ENCODE results near the gene METTL14. TPM values are rescaled to one million over a fixed set of nuclear protein-coding genes. Genes with fewer than 3 reads are reported as not detected.

Gene METTL14
- total RNA-seq, 1 experiment from 2014 or later = 53.8 TPM

DNA sequence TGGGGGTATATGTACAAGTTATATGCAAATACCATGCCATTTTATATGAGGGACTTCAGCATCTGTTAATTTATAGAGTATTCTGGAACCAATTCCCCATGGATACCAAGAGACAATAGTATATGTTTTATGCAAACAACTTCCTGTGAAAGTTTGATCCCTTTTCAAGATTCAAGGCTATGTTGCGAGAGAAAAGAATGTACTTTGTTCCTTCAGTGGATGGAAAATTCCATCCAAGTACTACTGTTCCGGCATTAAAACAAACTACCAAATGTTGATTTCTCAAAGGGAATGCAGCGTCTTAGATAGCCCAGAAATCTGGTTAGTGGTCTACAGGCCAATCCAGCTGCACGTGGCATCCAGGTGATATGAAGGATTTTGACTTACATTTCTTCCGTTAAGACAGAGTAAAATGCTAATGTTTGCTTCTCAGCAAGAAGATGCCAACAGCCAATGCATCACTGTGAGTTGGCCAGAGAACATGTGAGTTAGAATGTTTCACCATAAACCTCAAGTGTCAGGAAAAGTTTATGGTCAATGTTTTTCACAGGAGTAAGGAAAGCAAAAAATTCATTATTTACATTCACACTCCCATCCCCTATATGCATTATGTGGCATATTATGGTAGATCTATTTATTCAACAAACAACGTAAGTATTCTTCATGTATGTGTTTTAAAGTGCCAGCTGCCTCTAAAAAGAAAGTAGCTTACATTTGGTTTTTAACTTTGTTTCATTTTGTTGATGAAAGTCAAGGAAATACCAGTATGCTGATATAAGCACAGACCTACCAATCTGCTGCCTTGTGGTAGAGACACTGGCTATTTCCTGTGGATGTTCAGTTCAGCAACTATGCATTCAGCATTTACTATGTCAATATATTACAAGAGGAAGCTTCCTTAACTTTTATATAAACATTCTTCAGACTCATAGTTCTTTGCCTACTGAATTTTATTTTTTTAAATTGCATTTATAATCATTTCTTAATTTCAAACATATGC lies 44.4 kb downstream of the METTL14 start:
- no peak for DNase-seq (ENCODE audit: low read depth, low spot score)
- RAD21 ChIA-PET (ENCODE audit: low non-redundant PET in 1 of 2, low total read pairs in 2 of 2, uncharacterized antibody in 2 of 2, unreplicated experiment in 2 of 2) = no interaction called here
- Histone ChIP-seq H3K4me2 (ENCODE audit: low read length) (no peak overlapping the region), H3K36me3 (ENCODE audit: control insufficient read depth in 1 of 2, insufficient read depth in 2 of 2, low read length in 2 of 2) (peaks cover 0 to 14% of the 10 kb centered on the region in 2 experiments; a peak in 1 of 4 replicates), H3K9me3 (ENCODE audit: control insufficient read depth in 1 of 2, insufficient read depth in 1 of 2, low read depth in 1 of 2, low read length in 2 of 2) (no peaks in the 10 kb centered on the region), H3K9ac (ENCODE audit: low read length) (no peak overlapping the region), H3K27me3 (ENCODE audit: insufficient read depth, low read length) (no peaks in the 10 kb centered on the region), H3K4me1 (ENCODE audit: control insufficient read depth in 1 of 2, insufficient read depth in 2 of 2, low read length in 2 of 2) (no peaks in the 10 kb centered on the region), H3K27ac (ENCODE audit: low read depth, low read length) (no peak overlapping the region), H3K4me3 (replicated peaks in 1 of 2; ENCODE audit: low read depth in 1 of 2, low read length in 2 of 2) (no peak overlapping the region), H2AFZ (ENCODE audit: low read depth, low read length, poor library complexity, severe bottlenecking) (no peak overlapping the region), H3K9me2 (ENCODE audit: insufficient read depth) (no peaks in the 10 kb centered on the region), H3K79me2 (ENCODE audit: insufficient read depth, low read length) (no peaks in the 10 kb centered on the region), H4K20me1 (ENCODE audit: insufficient read depth) (no peaks in the 10 kb centered on the region)
- intact Hi-C loops (cut with micrococcal nuclease) = no loop called here
- POLR2A ChIA-PET = no interaction called here
- CTCF ChIA-PET = no interaction called here
- BruUV-seq (replicated peaks) = no TSS peak
- no peak for ATAC-seq
- TF ChIP-seq SRF (IDR thresholded peaks at IDR 0.05; ENCODE audit: low read depth) (no peak), SP1 (IDR thresholded peaks at IDR 0.05; ENCODE audit: low read depth) (no peak), FOSL1 (IDR thresholded peaks at IDR 0.05; ENCODE audit: low read depth) (no peak), EZH2 (IDR thresholded peaks at IDR 0.05) (no peak), REST (IDR thresholded peaks at IDR 0.05; ENCODE audit: low read depth) (no peak), JUND (IDR thresholded peaks at IDR 0.05) (no peak), SIN3A (IDR thresholded peaks at IDR 0.05; ENCODE audit: low read depth) (no peak), CEBPB (IDR thresholded peaks at IDR 0.05; ENCODE audit: low read depth) (no peak), EGR1 (IDR thresholded peaks at IDR 0.05; ENCODE audit: low read depth) (no peak), TCF7L2 (IDR thresholded peaks at IDR 0.05; ENCODE audit: borderline replicate concordance, extremely low read depth, insufficient read depth, insufficient read length) (no peak), ELF1 (IDR thresholded peaks at IDR 0.05; ENCODE audit: borderline replicate concordance, low read depth) (no peak), ZNF274 (IDR thresholded peaks at IDR 0.05; ENCODE audit: low read depth, low read length) (no peak), POLR2AphosphoS5 (IDR thresholded peaks at IDR 0.05; ENCODE audit: low read depth, low read length) (no peak)

All from HCT116 (cell line).